GM19395 (cell line): ENCODE measurements around the gene MTFMT.
"Not testable (repeated sequence)": the region's sequence is repeated elsewhere in the genome, so short reads cannot be mapped to it uniquely, and the experiment has no call there.

ENCODE experiments used
- ATAC-seq: cut with Tn5 transposase; IDR thresholded peaks from one replicate; pipeline ENCODE4 v1.9.1; 2021; ENCODE audit warnings: mild to moderate bottlenecking, moderate library complexity; ENCODE audit not compliant: unreplicated experiment

MTFMT gene

GRCh38 chr15:65028921-65029735 lies at the start of gene MTFMT:
MTFMT (minus strand) TSS chr15:65029639; CDS start chr15:65029613, 26 bp downstream.
- peak; percentile 79 for ATAC-seq

GRCh38 chr15:65077981-65078352 lies 48.5 kb upstream of the MTFMT start:
- no peak for ATAC-seq

DNA sequence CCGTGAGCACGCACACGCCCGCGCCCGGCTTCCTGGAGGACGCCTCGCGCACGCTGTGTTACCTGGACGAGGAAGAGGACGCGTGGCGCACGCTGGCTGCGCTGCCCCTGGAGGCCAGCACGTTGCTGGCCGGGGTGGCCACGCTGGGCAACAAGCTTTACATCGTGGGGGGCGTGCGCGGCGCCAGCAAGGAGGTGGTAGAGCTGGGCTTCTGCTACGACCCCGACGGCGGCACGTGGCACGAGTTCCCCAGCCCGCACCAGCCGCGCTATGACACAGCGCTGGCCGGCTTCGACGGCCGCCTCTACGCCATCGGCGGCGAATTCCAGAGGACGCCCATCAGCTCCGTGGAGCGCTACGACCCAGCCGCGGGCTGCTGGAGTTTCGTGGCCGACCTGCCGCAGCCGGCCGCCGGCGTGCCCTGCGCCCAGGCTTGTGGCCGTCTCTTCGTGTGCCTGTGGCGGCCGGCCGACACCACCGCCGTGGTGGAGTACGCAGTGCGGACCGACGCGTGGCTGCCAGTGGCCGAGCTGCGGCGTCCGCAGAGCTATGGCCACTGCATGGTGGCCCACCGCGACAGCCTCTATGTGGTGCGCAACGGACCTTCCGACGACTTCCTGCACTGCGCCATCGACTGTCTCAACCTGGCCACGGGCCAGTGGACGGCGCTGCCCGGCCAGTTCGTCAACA lies 48.0 kb upstream of the MTFMT start:
- no peak for ATAC-seq

GRCh38 chr15:65076486-65077290 lies 47.2 kb upstream of the MTFMT start, which contains the start of gene KBTBD13:
KBTBD13 (plus strand) TSS chr15:65076746; CDS start chr15:65076816, 70 bp downstream.
- no peak for ATAC-seq

DNA sequence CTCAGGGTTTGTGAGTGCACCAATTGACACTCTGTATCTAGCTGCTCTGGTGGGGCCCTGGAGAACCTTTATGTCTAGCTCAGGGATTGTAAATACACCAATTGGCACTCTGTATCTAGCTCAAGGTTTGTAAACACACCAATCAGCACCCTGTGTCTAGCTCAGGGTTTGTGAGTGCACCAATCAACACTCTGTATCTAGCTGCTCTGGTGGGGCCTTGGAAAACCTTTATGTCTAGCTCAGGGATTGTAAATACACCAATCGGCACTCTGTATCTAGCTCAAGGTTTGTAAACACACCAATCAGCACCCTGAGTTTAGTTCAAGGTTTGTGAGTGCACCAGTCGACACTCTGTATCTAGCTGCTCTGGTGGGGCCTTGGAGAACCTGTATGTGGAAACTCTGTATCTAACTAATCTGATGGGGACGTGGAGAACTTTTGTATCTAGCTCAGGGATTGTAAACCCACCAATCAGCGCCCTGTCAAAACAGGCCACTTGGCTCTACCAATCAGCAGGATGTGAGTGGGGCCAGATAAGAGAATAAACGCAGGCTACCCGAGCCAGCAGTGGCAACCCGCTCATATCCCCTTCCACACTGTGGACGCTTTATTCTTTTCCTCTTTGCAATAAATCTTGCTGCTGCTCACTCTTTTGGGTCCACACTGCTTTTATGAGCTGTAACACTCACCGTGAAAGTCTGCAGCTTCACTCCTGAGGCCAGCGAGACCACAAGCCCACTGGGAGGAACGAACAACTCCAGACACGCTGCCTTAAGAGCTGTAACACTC lies 46.4 kb upstream of the MTFMT start:
- ATAC-seq, result not testable (repeated sequence)

DNA sequence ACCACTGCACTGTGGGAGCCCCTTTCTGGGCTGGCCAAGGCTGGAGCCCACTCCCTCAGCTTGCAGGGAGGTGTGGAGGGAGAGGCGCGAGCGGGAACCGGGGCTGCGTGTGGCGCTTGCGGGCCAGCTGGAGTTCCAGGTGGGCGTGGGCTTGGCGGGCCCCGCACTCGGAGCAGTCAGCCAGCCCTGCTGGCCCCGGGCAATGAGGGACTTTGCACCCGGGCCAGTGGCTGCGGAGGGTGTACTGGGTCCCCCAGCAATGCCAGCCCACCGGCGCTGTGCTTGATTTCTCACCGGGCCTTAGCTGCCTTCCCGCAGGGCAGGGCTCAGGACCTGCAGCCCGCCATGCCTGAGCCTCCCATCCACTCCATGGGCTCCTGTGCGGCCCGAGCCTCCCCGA lies 45.5 kb upstream of the MTFMT start:
- not testable (repeated sequence) for ATAC-seq

DNA sequence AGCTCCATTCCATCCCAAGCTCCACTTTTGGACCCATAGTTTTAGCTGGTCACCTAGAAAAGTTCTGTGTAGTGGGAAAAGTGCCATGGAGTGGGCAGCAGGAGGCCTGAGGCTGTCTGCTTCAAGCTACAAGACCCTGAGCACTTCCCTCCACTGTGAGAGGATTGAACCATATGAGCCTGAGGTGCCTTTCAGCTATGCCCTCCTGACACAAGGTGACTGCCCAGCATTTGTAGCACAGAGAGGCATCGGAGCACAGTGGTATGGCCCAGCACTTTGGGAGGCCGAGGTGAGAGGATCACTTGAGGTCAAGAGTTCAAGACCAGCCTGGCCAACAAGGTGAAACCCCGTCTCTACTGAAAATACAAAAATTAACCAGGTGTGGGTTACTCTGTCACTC lies 43.2 kb upstream of the MTFMT start:
- ATAC-seq, result no peak

GRCh38 chr15:65072027-65072426 lies 42.6 kb upstream of the MTFMT start:
- ATAC-seq, result no peak

GRCh38 chr15:65071381-65071811 lies 42.0 kb upstream of the MTFMT start:
- ATAC-seq, result no peak

- ATAC-seq, result no peak
Measured at GRCh38 chr15:65069779-65070546, 40.5 kb upstream of the MTFMT start.

GRCh38 chr15:65069179-65069578 lies 39.7 kb upstream of the MTFMT start:
- no peak for ATAC-seq

DNA sequence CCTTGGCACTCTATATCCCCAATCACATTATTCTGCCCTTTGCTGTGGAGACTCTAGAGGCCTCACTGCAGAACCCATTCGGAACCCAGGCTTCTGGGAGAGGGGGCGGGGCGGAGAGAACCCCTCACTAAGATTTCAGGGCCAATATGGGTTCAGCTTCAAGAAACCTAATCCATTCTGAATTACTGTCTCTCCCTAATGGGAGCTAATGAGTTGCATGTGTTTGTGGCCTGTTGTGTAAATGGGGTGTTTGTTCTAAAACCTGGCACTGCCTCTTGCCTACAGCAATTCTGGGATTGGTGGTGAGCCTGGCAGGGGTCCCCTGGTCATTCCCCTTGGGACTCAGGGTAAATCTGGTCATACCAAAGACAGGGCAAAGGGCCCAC lies 39.0 kb upstream of the MTFMT start:
- ATAC-seq, result no peak

GRCh38 chr15:65067645-65068402 lies 38.4 kb upstream of the MTFMT start, which contains the start of gene RASL12:
RASL12 (minus strand) TSS chr15:65067991; CDS start chr15:65067835, 156 bp downstream.
- ATAC-seq, result no peak

GRCh38 chr15:65067317-65067644 lies 37.8 kb upstream of the MTFMT start:
- ATAC-seq, result no peak

DNA sequence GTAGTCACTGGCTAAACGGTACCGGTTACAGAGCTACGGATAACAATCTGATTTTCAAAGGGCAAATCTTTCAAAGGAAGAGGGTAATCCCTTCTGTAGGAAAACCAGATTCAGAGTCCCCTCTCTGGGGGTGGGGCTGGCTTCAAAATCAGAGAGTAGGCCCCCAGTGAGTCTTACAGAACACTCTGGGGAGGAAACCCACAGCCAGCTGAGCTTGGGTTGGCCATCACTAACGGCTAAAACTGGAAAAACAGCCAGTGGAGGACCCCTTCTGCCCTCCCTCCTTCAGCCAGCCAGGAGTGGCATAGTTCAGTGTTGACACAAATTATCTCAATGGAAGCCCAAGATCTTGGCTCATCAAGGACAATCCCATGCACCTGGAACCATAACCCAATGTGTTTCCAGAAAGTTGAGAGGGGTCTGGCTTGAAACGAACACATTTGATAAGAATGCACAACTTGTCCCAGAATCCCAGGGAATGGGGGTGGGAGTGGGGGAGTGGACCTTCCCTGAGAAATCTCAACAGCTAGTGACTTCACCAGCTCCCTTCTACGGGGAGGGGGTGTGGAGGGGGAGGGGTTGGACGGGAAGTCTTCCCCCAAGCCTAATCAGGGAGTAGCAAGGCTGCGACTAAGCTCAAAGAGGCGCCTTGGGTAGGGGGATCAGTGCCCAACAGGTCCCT lies 37.3 kb upstream of the MTFMT start:
- no peak for ATAC-seq

DNA sequence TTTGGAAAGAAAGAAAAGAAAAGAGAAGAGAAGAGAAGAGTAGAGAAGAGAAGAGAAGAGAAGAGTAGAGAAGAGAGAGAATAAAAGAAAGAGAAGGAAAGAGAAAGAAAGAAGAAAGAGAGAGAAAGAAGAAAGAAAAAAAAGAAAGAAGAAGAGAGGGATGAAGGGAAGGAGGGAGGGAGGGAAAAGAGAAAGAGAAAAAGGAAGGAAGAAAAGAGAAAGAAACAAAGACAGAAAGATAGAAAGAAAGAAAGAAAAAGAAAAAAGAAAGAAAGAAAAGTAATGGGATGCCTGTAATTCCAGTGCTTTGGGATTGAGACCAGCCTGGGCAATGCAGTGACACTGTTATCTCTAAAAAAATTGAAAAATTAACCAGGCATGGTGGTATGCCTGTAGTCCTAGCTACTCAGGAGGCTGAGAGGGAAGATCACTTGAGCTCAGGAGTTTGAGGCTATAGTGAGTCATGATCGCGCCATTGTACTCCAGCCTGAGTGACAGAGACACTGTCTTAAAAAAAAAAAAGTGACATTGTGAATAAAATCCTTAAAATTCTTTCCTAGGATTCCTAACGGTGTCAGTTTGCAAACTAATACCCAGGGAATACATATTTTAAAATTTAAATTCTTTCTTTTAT lies 36.7 kb upstream of the MTFMT start:
- no peak for ATAC-seq

DNA sequence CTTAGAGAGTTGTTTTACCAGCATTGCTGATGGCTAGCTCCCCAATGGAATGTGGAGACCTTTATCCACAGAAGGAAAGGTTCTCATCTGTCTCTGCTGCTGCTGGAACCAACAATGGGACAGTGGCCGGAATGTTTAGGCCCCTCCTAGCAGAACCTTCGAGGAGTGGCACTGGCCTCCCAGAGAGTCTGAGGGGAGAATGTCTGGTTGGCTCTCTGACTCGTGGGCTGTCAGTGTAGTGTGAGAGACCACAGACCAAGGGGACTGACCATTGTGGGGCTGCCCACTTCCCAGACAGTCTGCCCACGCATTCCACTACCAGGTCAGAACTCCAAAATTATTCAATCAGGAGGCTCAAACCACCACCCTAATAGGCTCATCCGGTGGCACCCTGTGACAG lies 33.3 kb upstream of the MTFMT start:
- no peak for ATAC-seq

DNA sequence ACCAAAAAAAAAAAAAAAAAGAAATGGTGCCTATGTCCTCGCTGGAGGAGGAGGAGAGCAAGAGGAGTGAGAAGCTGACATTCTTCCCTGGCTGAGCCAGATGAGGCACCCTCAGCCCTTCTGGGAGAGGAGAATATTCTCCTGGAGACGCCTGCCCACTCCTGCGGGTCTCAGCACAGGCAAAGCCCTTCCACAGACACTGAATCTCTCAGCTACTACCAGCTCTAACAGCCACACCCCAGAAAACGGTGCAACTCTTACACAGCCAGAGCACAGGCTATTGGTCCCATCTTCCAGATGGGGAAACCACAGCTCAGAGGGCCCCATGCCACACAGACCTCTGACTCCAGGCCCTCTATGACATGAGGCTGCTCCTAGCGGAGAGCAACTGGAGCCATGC lies 32.6 kb upstream of the MTFMT start:
- ATAC-seq, result no peak
